Stimulated activated naive B cell treated with anti-CD40 and anti-IgM and Interleukin-4, amounts not matched to agents 10 μg/mL and 1 μg/mL and 100 μg/mL, for 72 hours (primary cell): Measurements from ENCODE around the gene CEP290.

Experiments used
- ATAC-seq, 2 donors: fragments of 150-1000 bp; cut with Tn5 transposase; replicated peaks; 2 replicates each; pipeline ENCODE4 v1.10.0; 2021; ENCODE audit warnings: moderate library complexity in 1 of 2
- DNase-seq: peaks from one replicate; pipeline ENCODE4 v3.0.0; 2021
- H3K27ac Mint-ChIP-seq: one replicate; pipeline ENCODE4 v1.8.0; 2022; ENCODE audit warnings: mild to moderate bottlenecking, mixed read lengths
- H3K27me3 Mint-ChIP-seq, 2 donors: one replicate each; pipeline ENCODE4 v1.8.0; 2022; ENCODE audit warnings: mixed read lengths in 2 of 2
- H3K36me3 Mint-ChIP-seq, 2 donors: one replicate each; pipeline ENCODE4 v1.8.0; 2022; ENCODE audit warnings: mixed read lengths in 2 of 2, mild to moderate bottlenecking in 1 of 2
- H3K4me1 Mint-ChIP-seq, 2 donors: one replicate each; pipeline ENCODE4 v1.8.0; 2022; ENCODE audit warnings: mixed read lengths in 2 of 2, mild to moderate bottlenecking in 1 of 2
- H3K4me3 Mint-ChIP-seq, 2 donors: one replicate each; pipeline ENCODE4 v1.8.0; 2022; ENCODE audit warnings: mild to moderate bottlenecking in 2 of 2, mixed read lengths in 2 of 2, moderate library complexity in 1 of 2
- H3K9me3 Mint-ChIP-seq, 2 donors: one replicate each; pipeline ENCODE4 v1.8.0; 2022; ENCODE audit warnings: mixed read lengths in 2 of 2, mild to moderate bottlenecking in 1 of 2

CEP290 gene

GRCh38 chr12:88113871-88114270, 28.0 kb downstream of the CEP290 start:
- DNase-seq (no peak), ATAC-seq (no peak)
- Mint-ChIP-seq H3K27me3 (no peaks in the 10 kb centered on the region), H3K27ac (no peak overlapping the region), H3K36me3 (peaks cover 22 to 46% of the 10 kb centered on the region in 2 donors), H3K4me1 (no peaks in the 10 kb centered on the region), H3K9me3 (no peaks in the 10 kb centered on the region), H3K4me3 (no peak overlapping the region)

DNA sequence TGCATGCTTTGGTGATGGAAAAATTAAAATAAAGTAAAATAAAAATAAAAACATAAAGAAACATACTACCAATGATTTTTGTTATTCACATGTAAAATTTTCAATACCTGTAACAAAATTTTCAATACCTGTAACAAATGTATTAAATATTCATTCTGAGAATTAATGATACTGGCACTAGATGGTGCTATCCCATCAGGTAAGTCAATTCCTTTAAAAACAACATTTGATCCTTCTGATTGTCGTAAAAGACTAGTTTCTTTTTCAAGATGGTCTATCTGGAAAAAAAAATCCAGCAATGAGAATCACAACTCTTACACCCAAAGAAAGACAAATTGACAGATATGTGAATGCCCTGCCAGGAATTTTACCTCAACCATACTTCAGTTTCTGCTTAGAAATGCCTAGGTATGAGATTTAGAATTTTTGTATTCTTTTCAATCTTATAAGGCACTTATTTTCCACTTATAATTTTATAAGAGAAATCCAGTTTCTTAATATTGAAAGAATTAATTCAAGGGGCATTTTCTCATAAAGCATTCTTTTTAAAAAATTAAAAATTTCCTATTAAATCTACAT, 30.7 kb downstream of the CEP290 start:
- Mint-ChIP-seq H3K27ac (no peak overlapping the region), H3K36me3 (peaks cover 21 to 43% of the 10 kb centered on the region in 2 donors), H3K4me3 (no peak overlapping the region), H3K27me3 (no peaks in the 10 kb centered on the region), H3K4me1 (no peaks in the 10 kb centered on the region), H3K9me3 (no peaks in the 10 kb centered on the region)
- no peak for DNase-seq
- no peak for ATAC-seq

- ATAC-seq (no peak), DNase-seq (no peak)
- Mint-ChIP-seq H3K36me3 (peaks cover 19 to 40% of the 10 kb centered on the region in 2 donors), H3K4me1 (no peaks in the 10 kb centered on the region), H3K27ac (no peak overlapping the region), H3K4me3 (no peak overlapping the region), H3K27me3 (no peaks in the 10 kb centered on the region), H3K9me3 (no peaks in the 10 kb centered on the region)
Measured at GRCh38 chr12:88108021-88108420, 33.9 kb downstream of the CEP290 start.

DNA sequence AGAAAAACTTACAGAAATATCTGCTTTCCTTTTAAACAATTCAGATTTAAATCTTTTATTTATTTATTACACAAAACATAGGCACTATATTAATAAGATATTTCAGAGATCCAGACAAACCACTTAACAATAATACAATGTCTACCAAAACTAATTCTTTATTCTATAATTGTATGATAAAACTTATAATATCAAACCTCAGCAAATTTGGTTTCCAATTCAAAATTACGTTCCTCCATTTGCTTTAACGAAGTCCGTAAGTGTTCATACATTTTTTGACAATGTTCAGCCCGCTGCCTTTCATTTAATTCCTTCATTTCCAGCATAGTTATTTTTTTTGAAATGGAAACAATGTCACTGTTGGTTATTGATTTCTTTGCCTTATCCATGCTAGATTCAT, 48.3 kb downstream of the CEP290 start:
- H3K36me3 Mint-ChIP-seq = peaks cover 22 to 28% of the 10 kb centered on the region in 2 donors
- H3K4me3 Mint-ChIP-seq = no peak overlapping the region

DNA sequence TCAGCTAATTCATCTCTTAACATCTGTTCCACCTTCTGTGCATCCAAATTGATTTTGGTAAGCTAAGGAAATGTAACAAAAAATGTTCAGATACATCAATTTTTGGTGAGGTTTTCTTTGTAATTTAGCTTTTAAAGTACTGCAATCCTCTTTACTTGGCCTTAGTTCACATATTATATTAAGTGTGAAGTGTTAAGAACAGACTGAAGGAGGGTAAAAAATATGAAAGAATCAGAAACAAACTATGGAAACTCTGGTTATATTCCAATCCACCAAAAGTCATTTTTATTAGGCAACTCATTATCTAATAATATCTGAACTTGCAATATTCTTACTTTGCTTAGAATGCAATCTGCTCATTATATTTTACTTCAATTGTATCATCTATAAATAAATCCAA, 49.1 kb downstream of the CEP290 start:
- Mint-ChIP-seq H3K36me3 (peaks cover 16 to 23% of the 10 kb centered on the region in 2 donors), H3K27ac (no peak overlapping the region), H3K9me3 (no peaks in the 10 kb centered on the region), H3K4me1 (no peaks in the 10 kb centered on the region), H3K4me3 (no peak overlapping the region), H3K27me3 (no peaks in the 10 kb centered on the region)
- ATAC-seq = no peak
- DNase-seq = no peak

More for the DNA sequence above, 48.3 kb downstream of the CEP290 start:
- Mint-ChIP-seq H3K9me3 (no peaks in the 10 kb centered on the region), H3K27me3 (no peaks in the 10 kb centered on the region), H3K27ac (no peak overlapping the region), H3K4me1 (no peaks in the 10 kb centered on the region)
- DNase-seq (no peak), ATAC-seq (no peak)

DNA sequence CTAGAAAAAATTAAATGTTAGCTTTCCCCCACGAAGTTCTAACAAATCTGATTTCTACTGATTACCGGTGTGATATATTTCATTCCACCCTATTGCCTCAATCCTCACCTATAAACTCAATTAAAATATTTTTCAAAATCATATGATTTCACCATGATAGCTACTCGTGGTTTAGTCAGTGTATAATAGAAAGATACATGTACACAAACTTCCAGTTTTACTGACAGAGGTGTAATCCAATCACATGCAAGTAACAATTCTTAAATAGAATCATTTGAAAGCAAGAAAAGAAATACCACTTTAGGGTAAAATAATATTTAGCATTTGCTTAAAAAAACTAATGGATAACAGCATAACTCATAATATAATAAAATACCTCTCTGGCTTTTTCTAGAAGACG, 57.7 kb downstream of the CEP290 start:
- DNase-seq (no peak), ATAC-seq (no peak)
- no peaks in the 10 kb centered on the region for H3K27me3 Mint-ChIP-seq
- H3K9me3 Mint-ChIP-seq = no peaks in the 10 kb centered on the region
- no peak overlapping the region for H3K27ac Mint-ChIP-seq
- peaks cover 18 to 36% of the 10 kb centered on the region in 2 donors for H3K36me3 Mint-ChIP-seq
- no peak overlapping the region for H3K4me3 Mint-ChIP-seq
- no peaks in the 10 kb centered on the region for H3K4me1 Mint-ChIP-seq

DNA sequence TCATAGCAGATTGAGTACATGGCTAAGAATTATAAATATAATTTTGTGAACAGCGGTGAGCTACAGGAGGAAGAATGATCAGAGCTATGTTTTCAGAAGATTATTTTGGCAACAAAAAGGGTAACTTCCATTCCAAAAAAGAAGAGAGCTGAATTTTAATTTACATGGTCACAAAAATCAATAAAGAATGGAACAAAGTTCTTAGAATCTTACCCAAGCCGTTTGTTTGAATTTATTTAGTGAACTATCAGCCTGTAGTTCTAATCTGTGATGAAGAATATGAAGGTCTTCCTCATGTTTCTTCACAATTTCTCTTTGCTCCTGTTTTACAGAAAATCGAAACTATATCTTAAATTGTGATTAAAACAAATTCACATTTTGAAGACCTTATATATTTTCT, 58.3 kb downstream of the CEP290 start:
- DNase-seq (no peak), ATAC-seq (no peak)
- no peaks in the 10 kb centered on the region for H3K4me1 Mint-ChIP-seq
- H3K36me3 Mint-ChIP-seq = peaks cover 14 to 32% of the 10 kb centered on the region in 2 donors
- H3K9me3 Mint-ChIP-seq = no peaks in the 10 kb centered on the region
- H3K4me3 Mint-ChIP-seq = no peak overlapping the region
- no peak overlapping the region for H3K27ac Mint-ChIP-seq
- H3K27me3 Mint-ChIP-seq = no peaks in the 10 kb centered on the region

DNA sequence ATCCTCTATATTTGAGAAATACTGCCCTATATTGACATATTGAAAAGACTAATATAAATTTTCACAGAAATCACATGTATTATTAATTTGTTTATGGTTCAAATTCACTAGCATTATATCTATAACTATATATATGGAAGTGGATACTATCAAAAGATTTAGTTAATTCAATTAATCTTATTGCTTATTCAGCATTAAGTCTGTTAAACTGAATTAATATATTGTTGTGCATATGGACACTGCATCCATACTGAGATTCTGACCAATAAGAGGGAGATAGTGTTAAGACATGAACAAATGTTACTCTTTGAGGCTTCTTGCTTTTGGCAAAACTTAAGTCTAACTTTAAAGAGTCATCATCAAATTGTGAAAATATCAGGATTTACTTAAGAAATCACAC, 60.6 kb downstream of the CEP290 start:
- no peaks in the 10 kb centered on the region for H3K27me3 Mint-ChIP-seq

GRCh38 chr12:88067301-88067700, 74.6 kb downstream of the CEP290 start:
- peaks cover 25 to 45% of the 10 kb centered on the region in 2 donors for H3K36me3 Mint-ChIP-seq
- no peaks in the 10 kb centered on the region for H3K27me3 Mint-ChIP-seq
- DNase-seq = no peak
- H3K9me3 Mint-ChIP-seq = no peaks in the 10 kb centered on the region
- ATAC-seq = no peak
- H3K27ac Mint-ChIP-seq = no peak overlapping the region
- no peak overlapping the region for H3K4me3 Mint-ChIP-seq
- H3K4me1 Mint-ChIP-seq = peaks cover 10 to 19% of the 10 kb centered on the region in 2 donors

More for the DNA sequence above, 60.6 kb downstream of the CEP290 start:
- no peak overlapping the region for H3K4me3 Mint-ChIP-seq
- ATAC-seq = no peak
- H3K27ac Mint-ChIP-seq = no peak overlapping the region
- H3K9me3 Mint-ChIP-seq = no peaks in the 10 kb centered on the region
- peaks cover 18 to 44% of the 10 kb centered on the region in 2 donors for H3K36me3 Mint-ChIP-seq
- DNase-seq = no peak
- no peaks in the 10 kb centered on the region for H3K4me1 Mint-ChIP-seq

DNA sequence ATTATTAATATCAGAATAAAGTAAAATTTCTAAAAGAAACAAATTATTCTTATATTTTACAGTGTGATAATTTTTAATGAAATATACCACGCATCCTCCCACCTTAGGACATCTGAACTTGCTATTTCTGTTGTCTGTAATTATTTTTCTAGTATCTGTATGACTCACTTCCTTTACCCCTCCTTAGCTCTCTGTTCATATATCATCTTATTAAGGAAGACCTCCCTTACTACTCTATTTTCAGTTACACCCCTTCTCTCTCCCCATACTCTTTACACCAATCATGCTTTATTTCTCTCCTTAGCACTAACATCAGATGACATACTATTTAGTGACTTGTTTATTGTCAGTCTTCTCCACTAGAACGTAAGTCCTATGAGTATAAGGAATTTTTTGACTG, 78.5 kb downstream of the CEP290 start:
- Mint-ChIP-seq H3K36me3 (peaks cover 18 to 28% of the 10 kb centered on the region in 2 donors), H3K4me3 (peak overlapping the region; percentile 7 to 44), H3K27me3 (no peaks in the 10 kb centered on the region), H3K9me3 (no peaks in the 10 kb centered on the region), H3K27ac (no peak overlapping the region), H3K4me1 (peaks cover 13 to 23% of the 10 kb centered on the region in 2 donors)
- DNase-seq = no peak
- peak; percentile 87 to 88 for ATAC-seq

GRCh38 chr12:88062474-88062873, 79.4 kb downstream of the CEP290 start:
- Mint-ChIP-seq H3K27me3 (no peaks in the 10 kb centered on the region), H3K4me3 (peak overlapping the region; percentile 44 to 52), H3K36me3 (peaks cover 19 to 34% of the 10 kb centered on the region in 2 donors), H3K9me3 (no peaks in the 10 kb centered on the region), H3K27ac (peak overlapping the region; percentile 49), H3K4me1 (peaks cover 16 to 27% of the 10 kb centered on the region in 2 donors)
- ATAC-seq = peak; percentile 85
- no peak for DNase-seq

GRCh38 chr12:88058719-88059077, 83.2 kb downstream of the CEP290 start:
- DNase-seq (no peak), ATAC-seq (no peak)
- Mint-ChIP-seq H3K36me3 (peaks cover 17 to 42% of the 10 kb centered on the region in 2 donors), H3K9me3 (no peaks in the 10 kb centered on the region), H3K27ac (no peak overlapping the region), H3K4me1 (peaks cover 14 to 22% of the 10 kb centered on the region in 2 donors), H3K4me3 (no peak overlapping the region), H3K27me3 (no peaks in the 10 kb centered on the region)

DNA sequence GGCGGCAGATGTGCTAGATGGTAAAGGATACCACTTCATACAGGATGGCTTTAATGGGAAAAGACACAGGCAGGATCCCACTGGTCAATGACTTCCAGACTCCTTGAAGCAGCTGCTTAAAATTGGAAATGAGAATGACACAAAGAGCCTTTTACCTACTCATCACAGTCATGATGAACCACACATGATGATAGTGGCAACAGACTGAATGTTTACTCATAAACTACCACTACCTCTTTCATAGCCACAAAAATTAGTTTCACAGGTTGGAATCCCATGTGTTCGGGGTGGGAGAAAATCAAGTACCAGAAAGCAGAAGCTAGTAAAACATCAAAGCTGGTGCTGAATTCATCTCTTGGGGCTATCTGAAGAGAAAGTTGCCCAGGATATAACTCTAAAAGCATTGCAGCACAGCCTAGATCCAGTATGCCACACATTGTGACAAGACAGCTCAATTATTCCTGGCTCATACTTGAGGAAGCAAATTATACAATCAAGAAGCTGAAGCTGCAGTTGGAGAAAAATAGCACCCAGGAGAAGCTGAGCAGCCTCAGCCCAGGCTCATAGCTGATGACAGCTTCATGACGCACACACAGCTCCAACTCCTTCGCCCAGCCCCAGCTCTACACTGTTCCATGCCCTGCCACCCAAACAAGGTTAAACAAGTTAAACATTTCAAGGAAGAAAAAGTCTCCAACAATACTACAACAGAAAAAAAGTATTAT, 83.7 kb downstream of the CEP290 start:
- Mint-ChIP-seq H3K9me3 (no peaks in the 10 kb centered on the region), H3K4me1 (peaks cover 10 to 16% of the 10 kb centered on the region in 2 donors), H3K36me3 (peaks cover 14 to 39% of the 10 kb centered on the region in 2 donors), H3K4me3 (no peak overlapping the region), H3K27ac (no peak overlapping the region), H3K27me3 (no peaks in the 10 kb centered on the region)
- DNase-seq (no peak), ATAC-seq (peak in 1 of 2 donors; percentile 48)

DNA sequence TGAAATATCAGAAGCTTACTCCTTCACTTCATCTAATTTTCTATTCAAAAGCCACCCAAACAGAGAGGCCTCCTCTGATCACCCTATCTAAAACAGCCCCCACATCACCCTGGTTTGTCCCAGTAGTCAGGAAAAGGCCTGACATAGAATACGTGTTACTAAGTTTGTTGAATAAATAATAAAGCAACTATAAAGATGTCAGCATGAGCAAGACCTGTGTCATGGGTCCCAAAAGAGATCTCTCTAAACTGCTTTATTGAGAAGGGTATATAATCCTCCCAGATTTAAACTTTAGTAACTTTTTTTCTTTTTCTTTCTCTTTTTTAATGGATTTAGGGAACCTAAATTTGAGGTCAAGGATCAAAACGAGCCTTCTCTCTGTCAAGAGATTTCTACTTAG, 85.3 kb downstream of the CEP290 start:
- Mint-ChIP-seq H3K36me3 (peaks cover 14 to 41% of the 10 kb centered on the region in 2 donors), H3K27ac (no peak overlapping the region), H3K4me1 (peaks cover 3 to 4% of the 10 kb centered on the region in 2 donors), H3K4me3 (no peak overlapping the region), H3K9me3 (no peaks in the 10 kb centered on the region), H3K27me3 (no peaks in the 10 kb centered on the region)
- ATAC-seq = no peak
- DNase-seq = no peak

GRCh38 chr12:88052686-88053085, 89.2 kb downstream of the CEP290 start:
- H3K9me3 Mint-ChIP-seq = no peaks in the 10 kb centered on the region
- H3K4me1 Mint-ChIP-seq = peaks cover 1 to 2% of the 10 kb centered on the region in 2 donors
- H3K4me3 Mint-ChIP-seq = no peak overlapping the region
- no peaks in the 10 kb centered on the region for H3K27me3 Mint-ChIP-seq
- DNase-seq = no peak
- peak in 1 of 2 donors; percentile 60 for ATAC-seq
- H3K36me3 Mint-ChIP-seq = peaks cover 9 to 25% of the 10 kb centered on the region in 2 donors
- no peak overlapping the region for H3K27ac Mint-ChIP-seq
